AG09309 (cell line): ENCODE data around the gene LIMS2.

ENCODE experiments used
- DNase-seq: peaks from one replicate; pipeline ENCODE4 v3.0.0-alpha.2; 2010; ENCODE audit warnings: low read depth
- H3K4me3 ChIP-seq: 2 replicates; pipeline ENCODE4 v1.5.1; 2011; ENCODE audit warnings: mild to moderate bottlenecking, low read depth, low read length, moderate library complexity; ENCODE audit not compliant: control insufficient read depth
- TF ChIP-seq, protein P1 (sequence below): IDR thresholded peaks from 2 replicates; pipeline ENCODE4 v1.5.1; 2011; ENCODE audit warnings: mild to moderate bottlenecking, low read depth, low read length, inconsistent platforms; ENCODE audit not compliant: insufficient read depth, control insufficient read depth; ENCODE audit errors: missing control alignments

LIMS2 gene

DNA sequence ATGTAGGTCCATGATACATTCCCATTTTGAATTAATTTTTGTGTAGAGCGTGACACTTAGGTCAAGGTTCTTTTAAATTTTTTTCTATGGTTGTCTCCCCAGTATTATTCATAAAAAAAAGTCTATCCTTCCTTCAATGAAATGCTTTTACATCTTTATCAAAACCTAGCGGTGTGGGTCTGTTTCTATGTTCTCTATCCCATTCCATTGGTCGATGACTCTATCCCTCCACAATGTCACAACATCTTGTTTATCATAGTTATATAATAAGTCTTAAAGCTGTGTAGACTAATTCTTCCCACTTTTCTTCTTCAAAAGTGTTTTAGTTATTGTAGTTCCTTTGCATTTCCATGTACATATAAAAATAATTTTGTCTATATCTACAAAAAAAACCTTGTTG lies 76.6 kb downstream of the LIMS2 start:
- no peak for DNase-seq
- TF ChIP-seq, protein P1, sequence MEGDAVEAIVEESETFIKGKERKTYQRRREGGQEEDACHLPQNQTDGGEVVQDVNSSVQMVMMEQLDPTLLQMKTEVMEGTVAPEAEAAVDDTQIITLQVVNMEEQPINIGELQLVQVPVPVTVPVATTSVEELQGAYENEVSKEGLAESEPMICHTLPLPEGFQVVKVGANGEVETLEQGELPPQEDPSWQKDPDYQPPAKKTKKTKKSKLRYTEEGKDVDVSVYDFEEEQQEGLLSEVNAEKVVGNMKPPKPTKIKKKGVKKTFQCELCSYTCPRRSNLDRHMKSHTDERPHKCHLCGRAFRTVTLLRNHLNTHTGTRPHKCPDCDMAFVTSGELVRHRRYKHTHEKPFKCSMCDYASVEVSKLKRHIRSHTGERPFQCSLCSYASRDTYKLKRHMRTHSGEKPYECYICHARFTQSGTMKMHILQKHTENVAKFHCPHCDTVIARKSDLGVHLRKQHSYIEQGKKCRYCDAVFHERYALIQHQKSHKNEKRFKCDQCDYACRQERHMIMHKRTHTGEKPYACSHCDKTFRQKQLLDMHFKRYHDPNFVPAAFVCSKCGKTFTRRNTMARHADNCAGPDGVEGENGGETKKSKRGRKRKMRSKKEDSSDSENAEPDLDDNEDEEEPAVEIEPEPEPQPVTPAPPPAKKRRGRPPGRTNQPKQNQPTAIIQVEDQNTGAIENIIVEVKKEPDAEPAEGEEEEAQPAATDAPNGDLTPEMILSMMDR = no peak
- H3K4me3 ChIP-seq = no peak overlapping the region

DNA sequence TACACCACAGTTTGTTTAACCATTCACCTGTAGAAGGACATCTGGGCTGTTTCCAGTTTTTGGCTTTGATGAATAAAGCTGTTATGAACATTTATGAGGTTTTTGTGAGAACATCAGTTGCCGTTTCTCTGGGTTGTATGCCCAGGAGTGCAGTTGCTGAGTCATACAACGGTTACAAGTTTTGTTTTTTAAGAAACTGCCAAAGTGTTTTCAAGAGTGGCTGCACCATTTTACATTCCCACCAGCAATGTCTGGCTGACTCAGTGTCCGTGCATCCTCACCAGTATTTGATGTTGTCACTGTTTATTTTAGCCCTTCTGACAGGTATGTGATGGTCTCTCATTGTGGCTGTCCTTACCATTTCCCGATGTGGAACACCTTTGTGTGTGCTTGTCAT lies 77.3 kb downstream of the LIMS2 start:
- DNase-seq = no peak

DNA sequence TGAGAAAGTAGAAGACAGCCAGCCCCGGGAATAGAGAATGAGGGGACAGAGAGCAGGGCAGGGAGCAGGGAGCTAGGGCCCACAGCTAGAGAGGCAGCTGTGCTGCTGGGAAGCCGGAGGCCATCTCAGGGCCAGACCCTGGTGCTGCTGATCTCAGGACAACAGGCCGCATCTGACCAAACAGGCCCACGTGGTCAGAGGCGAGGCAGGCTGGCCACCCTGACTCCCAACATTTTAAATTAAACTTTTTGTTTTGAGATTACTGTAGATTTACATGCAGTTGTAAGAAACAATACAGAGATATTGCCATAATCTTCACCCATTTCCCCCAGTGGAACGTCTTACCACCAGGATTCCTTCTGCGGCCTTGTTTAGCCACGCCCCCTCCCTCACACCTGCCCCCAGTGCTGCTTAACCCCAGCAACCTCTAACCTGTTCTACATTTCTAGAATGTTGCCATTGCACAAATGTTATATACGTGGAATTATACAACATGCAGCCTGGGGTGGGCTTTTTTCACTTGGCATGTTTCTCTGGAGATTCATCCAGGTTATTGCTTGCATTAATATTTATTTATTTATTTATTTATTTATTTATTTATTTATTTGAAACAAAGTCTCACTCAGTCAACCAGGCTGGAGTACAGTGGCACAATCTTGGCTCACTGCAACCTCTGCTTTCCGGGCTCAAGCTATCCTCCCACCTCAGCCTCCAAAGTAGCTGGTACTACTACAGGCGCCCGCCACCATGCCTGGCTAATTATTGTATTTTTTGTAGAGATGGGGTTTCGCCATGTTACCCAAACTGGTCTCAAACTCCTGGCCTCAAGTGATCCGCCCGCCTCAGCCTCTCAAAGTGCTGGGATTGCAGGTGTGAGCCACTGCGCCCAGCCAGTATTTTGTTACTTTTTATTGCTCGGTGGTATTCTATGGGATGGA lies 78.0 kb downstream of the LIMS2 start:
- no peak overlapping the region for H3K4me3 ChIP-seq
- DNase-seq = no peak
- TF ChIP-seq, protein P1 = no peak

More for the DNA sequence above, 77.3 kb downstream of the LIMS2 start:
- H3K4me3 ChIP-seq = no peak overlapping the region
- TF ChIP-seq, protein P1 = no peak

DNA sequence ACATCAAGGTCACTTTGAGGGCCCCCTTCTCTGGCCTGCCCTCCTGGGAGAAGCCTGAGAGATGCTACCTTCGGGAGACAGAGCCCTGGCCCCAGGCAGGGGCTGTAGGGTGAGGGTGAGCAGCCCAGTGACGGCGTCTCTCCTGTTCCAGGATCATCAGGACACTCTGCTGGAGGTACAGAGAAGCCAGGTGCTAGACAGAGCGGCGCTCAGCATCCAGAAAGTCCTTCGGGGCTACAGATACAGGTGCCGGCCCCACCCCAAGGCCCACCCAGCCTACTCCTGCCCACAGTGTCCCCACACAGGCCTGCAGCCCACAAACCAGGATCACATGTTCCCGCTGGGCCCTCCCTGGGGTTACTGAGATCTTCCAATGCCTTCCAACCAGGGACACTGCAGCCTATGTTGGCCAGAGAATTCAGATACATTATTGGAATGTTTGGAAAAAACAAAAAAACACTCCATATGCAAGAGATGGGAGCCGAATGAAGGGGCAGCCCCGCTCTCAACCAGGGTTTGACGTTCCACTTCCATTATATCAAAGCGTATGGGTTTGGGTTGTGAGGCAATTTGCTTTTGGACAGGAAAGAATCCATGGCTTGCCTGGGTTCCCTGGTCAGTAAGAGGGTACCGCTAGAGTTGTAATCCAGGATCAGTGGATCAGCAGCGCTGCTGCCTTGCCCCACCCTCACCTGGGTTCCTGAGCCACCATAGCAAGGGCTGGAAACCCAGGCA lies 78.9 kb downstream of the LIMS2 start:
- TF ChIP-seq, protein P1 = no peak
- no peak overlapping the region for H3K4me3 ChIP-seq
- DNase-seq = no peak

DNA sequence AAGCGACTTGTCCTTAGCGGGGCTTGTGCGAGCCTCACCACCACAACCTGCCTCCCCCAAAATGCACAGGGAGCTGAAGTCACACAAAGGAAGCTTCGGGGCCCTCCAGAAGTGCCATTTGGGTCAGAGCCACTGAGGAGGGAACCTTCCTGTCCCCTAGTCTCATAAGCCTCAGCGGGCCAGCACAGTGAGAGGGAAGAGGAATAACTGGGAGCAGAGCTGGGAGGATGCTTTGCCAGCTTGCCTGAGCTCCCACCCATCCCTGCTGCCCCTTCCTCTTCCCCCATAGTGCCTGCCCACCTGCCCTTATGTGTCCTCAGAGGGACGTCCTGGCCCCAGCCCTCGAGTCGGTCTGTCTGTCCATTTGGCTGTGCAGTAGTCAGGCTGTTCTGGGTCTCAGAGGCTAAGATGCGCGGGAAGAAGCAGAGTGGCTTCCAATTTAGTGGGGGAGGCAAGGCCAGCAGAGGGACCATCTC lies 81.2 kb downstream of the LIMS2 start:
- DNase-seq = no peak
- H3K4me3 ChIP-seq = no peak overlapping the region
- TF ChIP-seq, protein P1 = no peak

DNA sequence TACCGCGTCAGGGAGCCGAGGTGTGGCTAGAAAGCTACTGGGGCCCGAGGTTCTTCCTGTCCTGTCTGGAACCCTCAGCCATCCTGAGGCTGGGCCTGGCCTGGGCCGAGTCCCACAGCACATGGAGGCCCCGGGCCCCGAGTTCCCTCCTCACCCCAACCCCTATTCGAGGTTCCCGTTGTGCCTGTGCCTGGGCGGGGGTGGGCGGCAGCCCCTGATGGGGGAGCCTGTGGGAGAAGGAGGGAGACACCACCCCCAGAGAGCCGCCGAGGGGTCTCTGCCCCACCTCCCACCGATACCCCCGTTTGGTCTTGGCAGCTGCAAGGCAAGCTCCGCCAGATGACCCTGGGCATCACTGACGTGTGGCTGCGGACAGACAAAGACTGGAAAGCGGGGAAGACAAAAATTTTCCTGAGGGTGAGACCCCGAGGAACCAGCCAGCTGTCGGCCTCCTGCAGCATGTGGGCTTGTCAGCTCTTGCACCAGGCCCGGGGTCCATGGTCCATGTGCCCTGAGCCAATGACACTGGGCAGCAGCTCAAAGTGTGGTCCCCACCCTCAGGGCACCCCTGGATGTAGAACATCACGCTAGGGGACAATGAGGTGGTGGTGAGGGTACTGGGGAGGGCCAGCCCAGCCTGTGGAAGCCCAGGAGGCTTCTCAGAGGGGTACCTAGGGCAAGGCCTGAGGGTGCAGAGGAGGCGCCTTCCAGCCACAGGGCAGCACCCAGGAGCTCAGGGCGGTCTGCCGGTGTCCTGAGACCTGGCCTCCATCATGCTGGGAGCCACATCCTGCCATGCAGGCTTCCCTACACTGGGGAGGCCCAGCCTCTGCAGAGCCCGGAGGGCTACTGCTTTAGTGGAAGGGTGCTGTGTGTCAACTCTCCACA lies 81.9 kb downstream of the LIMS2 start:
- TF ChIP-seq, protein P1 = no peak
- no peak overlapping the region for H3K4me3 ChIP-seq
- no peak for DNase-seq
